AG09319 (cell line): Measurements from ENCODE around the gene HSBP1L1.

Experiments used
- DNase-seq: peaks from one replicate; pipeline ENCODE4 v3.0.0-alpha.2; 2010; ENCODE audit warnings: low read depth; ENCODE audit errors: extremely low read depth
- CTCF ChIP-seq: IDR thresholded peaks from 2 replicates; pipeline ENCODE4 v1.5.1; 2011; ENCODE audit warnings: low read depth, mild to moderate bottlenecking, inconsistent platforms, low read length, moderate library complexity

HSBP1L1 gene

GRCh38 chr18:79975985-79976680 lies 11.7 kb downstream of the HSBP1L1 start:
- no peak for TF ChIP-seq CTCF
- DNase-seq, result no peak

- TF ChIP-seq CTCF, result no peak
- no peak for DNase-seq
Observed at GRCh38 chr18:79979843-79980242, 15.4 kb downstream of the HSBP1L1 start.

- no peak for DNase-seq
- TF ChIP-seq CTCF, result no peak
Observed at GRCh38 chr18:79980585-79980984, 16.1 kb downstream of the HSBP1L1 start.

- no peak for DNase-seq
- TF ChIP-seq CTCF, result no peak
Observed at GRCh38 chr18:79982736-79983135, 18.3 kb downstream of the HSBP1L1 start.

- no peak for TF ChIP-seq CTCF
- DNase-seq, result no peak
Observed at GRCh38 chr18:79983253-79983652, 18.8 kb downstream of the HSBP1L1 start.

GRCh38 chr18:79983793-79984192 lies 19.4 kb downstream of the HSBP1L1 start:
- no peak for TF ChIP-seq CTCF
- DNase-seq, result no peak

GRCh38 chr18:79985172-79985571 lies 20.7 kb downstream of the HSBP1L1 start:
- no peak for TF ChIP-seq CTCF
- DNase-seq, result no peak
